Measurements from ENCODE around the gene TLE5.
"Not testable (repeated sequence)": the region's sequence is repeated elsewhere in the genome, so short reads cannot be mapped to it uniquely, and the experiment has no call there.

TLE5 gene

DNA sequence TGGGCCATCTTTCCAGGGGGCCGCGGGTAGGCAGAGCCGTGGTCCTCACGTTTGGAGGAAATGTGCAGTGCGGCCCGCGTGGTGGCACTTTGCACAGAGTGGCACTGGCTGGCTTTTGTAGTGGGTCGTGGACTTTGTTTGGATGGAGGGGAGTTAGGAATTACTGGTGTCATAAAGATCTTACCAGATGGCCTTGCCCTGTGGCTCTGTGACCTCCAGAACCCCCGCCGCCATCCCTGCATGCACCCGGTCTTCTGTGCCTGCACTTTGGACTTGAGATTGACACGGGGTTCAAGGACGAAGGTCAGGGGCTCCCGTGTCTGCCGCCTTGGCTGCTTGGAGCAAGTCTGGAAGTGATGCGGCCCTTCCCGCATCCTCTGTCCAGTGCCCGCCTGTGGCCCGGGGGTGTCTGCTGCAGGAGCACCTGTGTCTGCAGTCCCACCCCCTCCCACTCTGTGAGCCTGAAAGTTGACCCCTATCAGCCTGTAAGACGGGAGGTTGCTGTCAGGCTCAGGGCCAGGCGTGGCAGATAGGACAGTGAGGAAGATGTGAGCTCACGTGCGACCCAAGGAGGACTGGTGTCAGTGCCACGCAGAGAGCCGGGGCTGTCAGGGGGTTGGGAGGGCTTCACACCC, 34.1 kb upstream of the TLE5 start:
- DNase-seq (ENCODE audit: low read depth in 2 of 2), result no peak

DNA sequence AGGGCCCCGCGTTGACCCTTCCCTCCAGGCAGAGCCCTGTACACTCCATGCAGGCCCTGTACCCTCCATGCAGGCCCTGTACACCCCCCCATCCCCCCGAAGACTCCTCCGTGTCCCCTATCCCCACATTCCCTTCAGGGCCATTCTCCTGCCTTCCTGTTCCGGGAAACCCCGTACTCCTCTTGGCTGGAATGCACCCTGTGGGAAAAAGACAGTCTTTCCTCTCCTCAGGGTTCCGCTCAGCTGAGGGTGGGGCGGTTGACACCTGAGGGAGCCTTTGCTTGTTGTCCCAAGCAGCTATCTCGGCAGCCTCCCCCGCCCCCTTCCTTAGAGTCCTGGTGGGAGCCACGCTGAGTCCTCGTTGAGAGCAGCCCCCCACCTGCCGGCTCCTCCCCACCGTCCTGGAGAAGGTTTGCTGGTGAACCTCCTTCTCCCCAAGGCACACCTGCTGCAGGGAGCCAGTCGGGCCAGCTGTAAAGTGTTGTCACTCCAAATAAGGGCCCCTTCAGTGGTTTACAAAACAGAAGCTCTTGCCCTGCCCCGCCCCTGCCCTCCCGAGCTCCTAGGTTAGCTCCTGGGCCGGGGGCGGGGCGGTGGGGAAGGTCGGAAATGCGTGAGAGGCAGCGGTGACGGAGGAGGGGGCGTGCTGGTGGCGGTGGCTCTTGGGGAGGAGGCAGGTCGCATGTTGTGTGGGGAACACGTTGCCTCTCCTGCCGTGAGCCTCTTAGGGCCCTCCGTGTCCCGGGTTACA, 33.3 kb upstream of the TLE5 start:
- peak; percentile 32 to 34 for DNase-seq (ENCODE audit: low read depth in 2 of 2)

DNA sequence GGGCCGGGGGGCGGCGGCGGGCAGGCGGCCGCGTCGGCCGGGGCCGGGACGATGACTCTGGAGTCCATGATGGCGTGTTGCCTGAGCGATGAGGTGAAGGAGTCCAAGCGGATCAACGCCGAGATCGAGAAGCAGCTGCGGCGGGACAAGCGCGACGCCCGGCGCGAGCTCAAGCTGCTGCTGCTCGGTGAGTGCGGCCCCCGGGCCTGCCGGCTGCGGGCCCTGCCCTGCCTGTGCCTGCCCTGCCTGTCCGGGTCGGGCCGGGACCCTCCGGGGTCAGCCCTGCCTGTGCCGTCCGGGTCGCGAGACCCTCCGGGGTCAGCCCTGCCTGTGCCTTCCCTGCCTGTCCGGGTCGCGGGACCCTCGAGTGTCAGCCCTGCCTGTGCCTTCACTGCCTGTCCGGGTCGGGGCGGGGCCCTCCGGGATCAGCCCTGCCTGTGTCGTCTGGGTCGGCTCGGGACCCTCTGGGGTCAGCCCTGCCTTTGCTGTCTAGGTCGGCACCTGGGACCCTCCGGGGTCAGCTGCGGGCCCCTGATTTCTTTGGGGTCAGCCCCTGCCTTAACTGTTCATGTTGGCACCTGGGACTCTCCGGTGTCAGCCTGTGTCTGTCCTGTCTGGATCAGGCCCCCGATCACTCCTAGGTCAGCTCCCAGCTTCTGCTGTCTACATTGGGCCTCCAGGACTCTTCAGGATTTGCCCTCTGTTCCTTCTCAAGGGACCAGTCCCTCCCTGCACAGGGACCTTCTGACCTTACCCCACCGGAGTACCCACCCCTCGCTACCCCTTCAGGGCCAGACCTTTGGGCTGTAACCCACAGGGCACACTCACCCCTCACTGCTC, 32.5 kb upstream of the TLE5 start:
- DNase-seq (ENCODE audit: low read depth in 2 of 2), result peak in 1 of 2 donors; percentile 22

DNA sequence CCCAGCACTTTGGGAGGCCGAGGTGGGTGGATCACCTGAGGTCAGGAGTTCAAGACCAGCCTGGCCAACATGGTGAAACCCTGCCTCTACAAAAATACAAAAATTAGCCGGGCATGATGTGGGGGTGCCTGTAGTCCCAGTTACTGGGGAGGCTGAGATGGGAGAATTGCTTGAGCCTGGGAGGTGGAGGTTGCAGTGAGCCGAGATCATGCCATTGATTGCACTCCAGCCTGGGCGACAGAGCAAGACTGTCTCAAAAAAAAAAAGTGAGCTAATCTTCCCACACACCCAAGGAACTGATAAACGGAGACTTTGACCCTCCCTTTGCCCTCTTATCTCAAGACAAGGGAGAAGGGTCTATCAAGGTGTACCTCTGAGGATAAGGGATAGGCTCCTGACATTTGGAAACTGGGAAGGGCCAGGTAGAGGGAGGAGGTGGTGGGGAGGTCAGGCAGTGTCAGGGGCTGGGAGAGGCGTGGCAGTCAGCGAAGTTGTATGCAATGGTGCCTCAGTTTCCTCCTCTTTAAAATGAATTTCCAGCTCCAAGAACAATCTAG, 27.1 kb upstream of the TLE5 start:
- DNase-seq (ENCODE audit: low read depth in 2 of 2), result not testable (repeated sequence)

DNA sequence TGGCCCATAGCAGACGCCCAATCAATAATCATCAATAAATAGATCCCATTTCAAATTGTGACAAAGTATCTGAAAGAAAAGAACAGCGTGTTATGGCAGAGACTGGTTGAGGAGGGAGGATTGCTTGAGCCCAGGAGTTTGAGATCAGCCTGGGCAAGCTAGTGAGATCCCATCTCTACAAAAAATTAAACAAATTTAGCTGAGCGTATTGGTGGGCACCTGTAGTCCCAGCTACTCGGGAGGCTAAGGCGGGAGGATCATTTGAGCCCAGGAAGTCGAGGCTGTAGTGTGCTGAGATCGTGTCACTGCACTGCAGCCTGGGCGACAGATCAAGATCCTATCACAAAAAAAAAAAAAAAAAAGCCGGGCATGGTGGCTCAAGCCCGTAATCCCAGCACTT, 25.5 kb upstream of the TLE5 start:
- DNase-seq (ENCODE audit: low read depth in 2 of 2), result no peak

DNA sequence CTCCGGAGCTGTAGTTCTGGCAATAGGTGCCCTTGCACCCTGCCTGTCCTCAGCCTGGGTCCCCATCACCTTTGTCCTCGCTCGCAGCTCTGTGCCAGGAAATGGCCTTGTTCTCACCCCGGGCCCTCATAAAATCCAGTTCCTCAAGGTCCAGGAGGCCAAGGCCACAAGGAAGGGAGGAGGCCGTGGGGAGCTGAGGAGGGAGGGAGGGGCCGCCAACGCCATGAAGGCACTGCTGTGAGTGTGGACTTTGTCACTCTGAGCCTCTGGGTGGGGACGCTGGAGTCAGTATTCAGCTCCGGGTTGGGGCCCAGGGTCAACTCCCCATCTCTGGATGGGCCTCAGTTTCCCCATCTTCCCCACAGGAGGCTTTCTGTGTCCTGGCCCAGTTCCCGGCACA, 22.6 kb upstream of the TLE5 start:
- DNase-seq (ENCODE audit: low read depth in 2 of 2), result no peak

DNA sequence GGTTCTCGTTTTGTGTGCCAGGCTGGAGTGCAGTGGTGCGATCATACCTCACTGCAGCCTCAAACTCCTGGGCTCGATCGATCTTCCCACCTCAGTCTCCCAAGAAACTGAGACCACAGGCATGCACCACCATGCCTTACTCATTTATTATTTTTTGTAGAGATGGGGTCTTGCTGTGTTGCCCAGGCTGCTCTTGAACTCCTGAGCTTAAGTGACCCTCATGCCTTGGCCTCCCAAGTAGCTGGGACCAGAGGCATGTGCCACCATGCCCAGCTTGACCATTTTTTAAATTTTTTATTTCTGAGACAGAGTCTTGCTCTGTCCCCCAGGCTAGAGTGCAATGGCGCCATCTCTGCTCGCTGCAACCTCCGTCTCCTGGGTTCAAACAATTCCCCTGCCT, 21.7 kb upstream of the TLE5 start:
- DNase-seq (ENCODE audit: low read depth in 2 of 2), result no peak

DNA sequence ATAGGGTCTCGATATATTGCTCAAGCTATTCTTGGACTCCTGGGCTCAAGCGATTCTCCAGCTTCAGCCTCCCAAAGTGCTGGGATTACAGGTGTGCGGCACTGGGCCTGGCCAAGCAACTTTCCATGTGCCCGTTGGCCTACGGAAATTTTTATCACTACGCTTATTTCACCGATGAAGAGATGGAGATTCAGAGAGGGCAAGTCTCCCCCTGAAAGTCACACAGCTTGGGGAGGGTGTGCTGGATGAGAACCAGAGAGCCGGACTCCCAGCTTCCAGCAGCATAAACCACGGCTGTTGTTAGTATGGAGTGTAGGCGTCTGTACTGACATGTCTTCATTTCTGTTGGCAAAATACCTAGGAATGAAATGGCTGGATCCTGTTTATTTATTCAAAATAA, 20.0 kb upstream of the TLE5 start:
- DNase-seq (ENCODE audit: low read depth in 2 of 2), result no peak

DNA sequence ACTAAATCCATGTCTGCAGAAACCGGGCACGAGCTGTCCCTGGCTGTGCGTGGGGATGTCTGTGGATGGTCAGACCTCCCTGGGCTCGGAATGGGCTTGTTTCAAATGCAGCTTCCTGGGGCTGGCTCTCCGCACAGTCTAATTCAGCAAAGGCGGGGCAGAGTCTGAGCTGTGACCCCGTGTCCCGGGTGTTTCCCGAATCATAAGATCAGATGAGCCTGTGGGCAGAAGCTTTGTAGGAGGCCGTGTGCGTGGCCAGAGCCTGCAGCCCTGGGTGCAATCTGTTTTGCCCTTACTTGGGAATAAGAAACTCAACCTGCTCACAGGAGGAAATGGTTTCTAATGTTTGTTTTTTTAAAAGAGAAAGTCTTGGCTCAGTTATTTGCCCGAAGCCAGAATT, 18.0 kb upstream of the TLE5 start:
- no peak for DNase-seq (ENCODE audit: low read depth in 2 of 2)

DNA sequence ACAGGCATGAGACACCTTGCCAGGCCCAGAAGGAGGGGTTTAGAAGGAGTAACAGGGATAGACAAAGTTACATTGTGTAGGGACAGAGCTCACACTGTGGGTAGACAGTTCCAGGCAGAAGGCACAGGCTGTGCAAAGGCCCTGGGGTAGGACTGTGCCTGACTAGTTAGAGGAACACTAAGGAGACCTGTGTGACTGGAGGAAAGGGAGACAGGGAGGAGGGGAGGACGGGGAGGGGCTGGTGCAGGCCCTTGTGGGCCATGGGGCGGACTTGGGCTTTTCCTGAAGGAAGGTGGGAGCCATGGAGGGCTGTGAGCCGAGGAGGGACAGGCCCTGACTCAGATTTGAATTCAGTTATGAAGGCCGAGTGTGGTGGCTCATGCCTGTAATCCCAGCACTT, 17.3 kb upstream of the TLE5 start:
- DNase-seq (ENCODE audit: low read depth in 2 of 2), result no peak

DNA sequence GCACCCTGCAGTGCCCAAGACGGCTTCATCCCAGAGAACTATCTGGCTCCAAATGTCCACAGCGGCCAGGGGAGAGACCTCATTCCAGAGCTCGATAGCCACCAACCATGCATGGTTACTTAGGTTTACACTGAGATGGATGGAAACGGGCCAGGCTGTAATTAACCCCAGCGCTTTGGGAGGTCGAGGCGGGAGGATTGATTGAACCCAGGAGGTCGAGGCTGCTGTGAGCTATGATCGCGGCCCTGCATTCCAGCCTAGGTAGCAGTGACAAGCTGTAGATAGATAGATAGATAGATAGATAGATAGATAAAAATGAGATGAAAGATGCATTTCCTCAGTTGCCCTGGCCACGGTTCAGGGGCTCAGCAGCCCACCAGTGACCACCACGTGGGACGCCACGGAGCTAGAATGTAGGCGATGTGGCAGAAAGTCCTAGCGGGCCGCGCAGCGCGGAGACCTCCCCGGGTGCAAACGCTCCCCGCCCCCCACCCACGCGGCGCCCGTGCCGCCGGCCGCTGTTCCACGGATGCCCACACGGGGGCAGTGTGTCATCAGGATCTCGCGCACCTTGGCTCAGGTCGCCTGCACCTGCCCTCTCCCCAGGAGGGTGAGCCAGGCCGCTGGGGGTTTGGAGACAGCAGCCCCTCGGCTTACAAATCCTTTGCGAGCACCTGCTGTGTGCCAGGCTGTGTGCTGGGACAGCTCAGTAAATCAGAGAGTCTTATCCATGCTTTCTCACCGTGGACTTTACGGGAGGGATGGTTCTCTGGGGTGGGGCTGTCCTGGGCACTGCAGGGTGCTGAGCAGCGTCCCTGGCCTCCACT, 13.5 kb upstream of the TLE5 start:
- peak; percentile 64 to 81 for DNase-seq (ENCODE audit: low read depth in 2 of 2)

DNA sequence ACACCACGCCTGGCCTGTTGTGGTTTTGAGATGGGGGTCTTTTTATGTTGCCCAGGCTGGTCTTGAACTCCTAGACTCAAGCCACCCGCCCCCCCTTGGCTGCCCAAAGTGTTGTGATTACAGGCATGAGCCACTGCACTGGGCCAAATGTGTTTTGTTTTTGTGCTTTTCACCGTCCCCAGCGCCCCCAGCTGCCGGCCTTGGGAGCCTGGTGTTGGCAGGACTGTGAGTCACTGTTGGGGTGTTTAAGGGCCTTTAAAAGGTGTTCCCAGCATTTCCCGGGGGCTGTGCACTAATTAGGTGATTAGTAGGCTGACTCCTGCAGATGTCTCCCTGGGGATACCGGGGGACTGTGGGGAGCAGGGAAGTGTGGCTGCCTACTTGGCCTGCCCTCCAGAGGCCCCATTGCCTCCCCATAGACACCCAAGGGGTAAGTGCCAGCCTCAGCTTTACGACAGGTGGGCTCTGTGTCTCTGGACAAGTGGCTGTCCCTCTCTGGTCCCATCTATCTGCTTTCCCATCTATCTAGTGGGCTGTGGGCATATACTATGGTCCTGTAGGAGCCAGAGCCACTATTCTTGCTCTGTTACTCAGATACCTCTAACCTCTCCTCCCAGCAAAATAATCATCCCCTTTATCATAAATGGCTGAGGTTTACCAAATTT, 11.8 kb upstream of the TLE5 start:
- DNase-seq (ENCODE audit: low read depth in 2 of 2), result no peak

DNA sequence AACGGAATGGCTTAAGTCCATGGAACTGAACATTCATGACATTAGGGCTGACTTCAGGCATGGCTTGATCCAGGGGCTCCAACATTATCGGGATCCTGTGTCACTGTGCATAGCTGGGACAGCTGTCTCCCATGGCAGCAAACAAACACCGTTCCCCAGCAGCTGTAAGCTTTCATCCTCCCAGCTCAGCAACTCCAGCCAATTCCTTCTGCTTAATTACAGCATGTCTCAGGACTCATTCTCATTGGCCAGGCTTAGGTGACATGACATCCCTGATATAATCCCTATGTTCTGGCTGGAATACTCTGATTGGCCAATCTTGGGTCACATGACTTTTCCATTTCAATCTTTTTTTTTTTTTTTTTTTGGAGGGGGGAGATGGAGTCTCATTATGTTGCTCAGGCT, 10.9 kb upstream of the TLE5 start:
- no peak for DNase-seq (ENCODE audit: low read depth in 2 of 2)

DNA sequence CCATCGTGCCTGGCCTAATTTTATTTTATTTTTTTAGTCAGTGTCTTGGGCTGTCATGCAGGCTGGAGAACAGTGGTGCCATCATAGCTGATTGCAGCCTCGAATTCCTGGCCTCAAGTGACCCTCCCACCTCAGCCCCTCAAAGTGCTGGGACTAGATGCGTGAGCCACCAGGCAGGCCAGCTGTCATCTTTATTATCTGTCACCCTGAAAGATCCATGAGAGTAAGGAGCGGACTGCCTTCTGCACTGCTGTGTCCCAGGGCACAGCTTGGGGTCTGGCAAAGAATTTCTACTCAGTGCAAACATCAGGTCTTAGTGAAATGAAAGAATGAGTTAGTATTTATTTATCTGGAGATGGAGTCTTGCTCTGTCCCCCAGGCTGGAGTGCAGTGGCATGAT, 9.5 kb upstream of the TLE5 start:
- DNase-seq (ENCODE audit: low read depth in 2 of 2), result no peak

DNA sequence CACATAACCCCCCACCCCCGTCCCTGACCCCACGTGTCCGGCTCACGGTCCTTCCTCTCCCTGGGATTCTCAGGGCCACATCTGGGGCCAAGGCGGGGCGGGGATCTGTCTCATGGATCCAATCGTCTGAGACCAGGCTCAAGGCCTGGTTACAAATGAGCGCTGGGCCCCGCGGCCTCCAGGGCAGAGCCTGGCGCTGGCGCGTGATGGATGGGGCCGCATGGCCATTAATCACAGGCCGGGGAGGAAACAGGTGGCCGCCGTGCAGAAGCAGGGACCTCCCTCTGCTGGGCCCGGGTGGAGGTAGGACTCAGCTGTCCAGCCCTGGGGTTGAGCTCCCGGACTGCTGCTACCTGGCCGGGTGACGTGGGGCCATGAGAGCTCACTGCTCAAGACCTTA, 5.8 kb upstream of the TLE5 start:
- DNase-seq (ENCODE audit: low read depth in 2 of 2), result no peak

DNA sequence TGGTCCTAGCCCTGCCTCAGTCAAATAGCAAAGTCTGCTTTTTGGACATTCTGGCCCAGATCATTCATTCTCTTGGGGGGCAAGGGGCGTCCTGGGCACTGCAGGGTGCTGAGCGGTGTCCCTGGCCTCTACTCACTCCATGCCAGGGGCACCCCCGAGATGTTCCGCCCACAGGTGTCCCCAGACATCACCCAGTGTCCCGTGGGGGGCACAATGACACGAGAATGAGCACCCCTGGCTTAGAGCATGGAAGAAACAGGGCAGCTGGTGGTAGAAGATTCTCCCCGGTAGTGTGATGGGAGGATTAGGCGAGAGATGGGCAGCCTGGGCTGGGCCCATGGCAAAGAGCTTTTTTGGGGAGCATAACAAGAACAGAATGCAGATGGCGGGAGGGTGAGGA, 5.3 kb upstream of the TLE5 start:
- DNase-seq (ENCODE audit: low read depth in 2 of 2), result no peak

DNA sequence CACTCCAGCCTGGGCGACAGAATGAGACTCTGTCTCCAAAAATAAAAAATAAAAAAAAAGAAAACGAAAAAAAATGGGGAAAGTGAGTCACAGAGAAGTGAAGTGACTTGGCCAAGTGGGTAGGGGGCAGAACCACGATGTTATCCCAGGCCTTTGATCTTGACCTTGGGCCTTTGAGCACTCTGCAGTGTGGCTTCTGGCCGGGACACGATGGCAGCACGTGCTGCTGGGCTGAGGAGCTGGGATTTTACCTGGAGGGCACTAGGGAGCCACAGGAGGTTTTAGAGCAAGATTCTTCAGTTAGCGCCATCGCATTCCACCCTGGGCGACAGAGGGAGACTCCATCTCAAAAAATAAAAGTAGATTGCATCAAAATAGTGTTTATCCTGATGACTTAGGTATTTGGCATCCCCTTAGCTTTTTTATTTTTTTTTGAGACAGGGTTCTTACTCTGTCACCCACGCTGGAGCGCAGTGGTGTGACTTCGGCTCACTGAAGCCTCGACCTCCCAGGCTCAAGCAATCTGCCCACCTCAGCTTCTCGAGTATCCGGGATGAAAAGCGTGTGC, 4.3 kb upstream of the TLE5 start:
- DNase-seq (ENCODE audit: low read depth in 2 of 2), result no peak

DNA sequence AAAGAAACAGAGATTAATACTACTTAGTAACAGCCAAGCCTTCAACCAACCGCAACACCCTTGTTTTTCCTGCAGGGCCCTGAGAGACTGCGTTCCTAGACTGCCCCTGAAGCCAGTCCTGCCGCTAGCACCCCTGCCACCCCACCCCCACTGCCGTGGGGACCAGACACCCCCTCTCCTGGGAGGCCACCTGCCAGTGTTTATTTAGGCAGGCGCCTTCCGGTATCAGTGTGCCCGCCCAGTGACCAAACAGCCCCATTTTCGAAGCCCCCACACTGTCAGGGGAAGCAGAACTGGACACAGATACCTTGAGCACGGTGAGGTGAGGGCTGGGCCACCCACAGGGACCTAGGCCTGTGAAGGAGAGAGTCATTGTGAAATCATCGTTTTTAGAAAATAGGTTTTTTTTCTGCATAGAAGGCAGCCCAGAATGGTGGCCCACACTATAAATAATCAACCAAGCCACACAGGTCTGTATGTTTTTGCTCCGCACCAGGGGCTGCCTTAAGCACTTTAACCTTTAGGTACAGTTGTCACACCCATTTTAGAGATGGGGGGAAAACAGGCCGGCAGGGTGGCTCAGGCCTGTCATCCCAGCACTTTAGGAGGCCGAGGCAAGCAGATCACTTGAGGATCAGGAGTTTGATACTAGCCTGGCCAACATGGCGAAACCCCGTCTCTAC, 3.5 kb upstream of the TLE5 start:
- DNase-seq (ENCODE audit: low read depth in 2 of 2), result no peak

DNA sequence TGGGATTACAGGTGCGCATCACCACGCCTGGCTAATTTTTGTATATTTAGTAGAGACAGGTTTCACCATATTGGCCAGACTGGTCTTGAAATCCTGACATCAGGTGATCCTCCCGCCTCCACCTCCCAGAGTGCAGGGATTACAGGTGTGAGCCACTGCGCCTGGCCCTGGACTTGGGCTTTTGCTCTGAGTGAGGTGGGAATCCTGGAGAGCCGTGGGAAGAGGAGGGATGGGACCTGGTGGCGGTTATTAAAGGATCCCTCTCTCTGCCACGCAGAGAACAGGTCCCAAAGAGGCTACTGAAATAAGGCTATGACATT, 1.7 kb upstream of the TLE5 start:
- DNase-seq (ENCODE audit: low read depth in 2 of 2), result no peak
